OCI-LY1 (cell line): Measurements from ENCODE around the gene BBS9.
"Not testable (repeated sequence)": the region's sequence is repeated elsewhere in the genome, so short reads cannot be mapped to it uniquely, and the experiment has no call there.

Source experiments
- H2AFZ ChIP-seq: fragments of 200-600 bp; sonication (generic), shearing (Covaris generic); 2 replicates; pipeline ENCODE4 v1.6.0; 2014; ENCODE audit warnings: antibody characterized with exemption, mild to moderate bottlenecking, low read length
- H3F3A ChIP-seq: fragments of 200-600 bp; sonication (generic), shearing (Covaris generic); 2 replicates; pipeline ENCODE4 v1.6.0; 2014; ENCODE audit warnings: mild to moderate bottlenecking, antibody characterized with exemption, low read length, moderate library complexity; ENCODE audit not compliant: insufficient read depth
- H3K27ac ChIP-seq: fragments of 200-600 bp; sonication (generic); 2 replicates; pipeline ENCODE4 v1.5.1; 2014; ENCODE audit warnings: low read length, mixed run types, mild to moderate bottlenecking, low read depth; ENCODE audit not compliant: poor library complexity, severe bottlenecking
- H3K27me3 ChIP-seq: fragments of 200-600 bp; sonication (generic); 2 replicates; pipeline ENCODE4 v1.6.0; 2014; ENCODE audit warnings: antibody characterized with exemption, mild to moderate bottlenecking, low read length, moderate library complexity; ENCODE audit not compliant: insufficient read depth
- H3K36me3 ChIP-seq: fragments of 200-600 bp; sonication (generic); 2 replicates; pipeline ENCODE4 v1.6.1; 2014; ENCODE audit warnings: mild to moderate bottlenecking, antibody characterized with exemption, low read length, moderate library complexity, mixed read lengths; ENCODE audit not compliant: insufficient read depth
- H3K4me1 ChIP-seq: fragments of 200-600 bp; sonication (generic); 2 replicates; pipeline ENCODE4 v1.5.1; 2014; ENCODE audit warnings: mild to moderate bottlenecking, low read length, moderate library complexity; ENCODE audit not compliant: insufficient read depth, severe bottlenecking
- H3K4me2 ChIP-seq: fragments of 200-600 bp; sonication (generic), shearing (Covaris generic); 2 replicates; pipeline ENCODE4 v1.6.1; 2014; ENCODE audit warnings: low read length
- H3K4me3 ChIP-seq: fragments of 200-600 bp; sonication (generic); 2 replicates; pipeline ENCODE4 v1.5.1; 2014; ENCODE audit warnings: low read length, low read depth, mild to moderate bottlenecking, mixed read lengths; ENCODE audit not compliant: poor library complexity, severe bottlenecking
- H3K79me2 ChIP-seq: fragments of 200-600 bp; shearing (Covaris generic); 2 replicates; pipeline ENCODE4 v1.6.1; 2016; ENCODE audit warnings: mixed run types, low read length, mixed read lengths; ENCODE audit not compliant: insufficient read depth
- H3K9ac ChIP-seq: fragments of 200-600 bp; sonication (generic), shearing (Covaris generic); 2 replicates; pipeline ENCODE4 v1.6.1; 2014; ENCODE audit warnings: mild to moderate bottlenecking, low read length, mixed read lengths
- H3K9me2 ChIP-seq: fragments of 200-600 bp; sonication (generic), shearing (Covaris generic); 2 replicates; pipeline ENCODE4 v1.6.1; 2014; ENCODE audit warnings: low read depth, mild to moderate bottlenecking, low read length, mixed read lengths
- H3K9me3 ChIP-seq: fragments of 200-600 bp; shearing (Covaris generic); 2 replicates; pipeline ENCODE4 v1.6.1; 2014; ENCODE audit warnings: low read length, mixed read lengths
- H4K20me1 ChIP-seq: fragments of 200-600 bp; sonication (generic), shearing (Covaris generic); 2 replicates; pipeline ENCODE4 v1.6.0; 2016; ENCODE audit warnings: mild to moderate bottlenecking, low read length; ENCODE audit not compliant: insufficient read depth
- CTCF ChIP-seq: fragments of 200-600 bp; sonication (generic), shearing (Covaris generic); IDR thresholded peaks from 2 replicates; pipeline ENCODE4 v1.5.1; 2017; ENCODE audit warnings: mild to moderate bottlenecking, antibody characterized with exemption, low read length, moderate library complexity, mixed read lengths
- EZH2 ChIP-seq: fragments of 200-600 bp; sonication (generic), shearing (Covaris generic); IDR thresholded peaks from 2 replicates; pipeline ENCODE4 v1.8.0; 2017; ENCODE audit warnings: borderline replicate concordance, mixed run types, mild to moderate bottlenecking, antibody characterized with exemption, low read length, moderate library complexity, mixed read lengths

BBS9 gene

DNA sequence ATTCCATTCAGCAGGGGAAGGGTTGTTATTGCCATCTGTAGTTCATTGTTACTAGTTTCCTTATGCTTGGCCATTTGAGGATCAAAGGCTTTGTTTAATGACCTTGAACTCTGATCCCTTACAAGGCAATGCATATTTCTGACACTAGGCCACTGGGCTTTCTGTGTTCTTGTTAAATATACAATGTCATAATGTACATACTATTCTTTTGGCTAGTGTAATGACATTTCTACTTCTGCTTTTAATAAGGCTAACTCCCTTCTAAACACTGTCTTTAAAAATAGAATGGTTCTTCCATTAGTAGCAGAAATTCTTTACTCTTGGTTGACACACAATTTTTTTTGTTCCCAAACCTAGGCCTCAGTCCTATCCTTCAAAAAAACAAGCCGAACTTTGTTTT, 86.6 kb downstream of the BBS9 start:
- Histone ChIP-seq H3F3A (no peaks in the 10 kb centered on the region), H4K20me1 (no peaks in the 10 kb centered on the region), H3K4me2 (no peak overlapping the region), H3K4me3 (no peak overlapping the region), H3K9ac (no peak overlapping the region), H3K79me2 (no peaks in the 10 kb centered on the region), H3K9me2 (no peaks in the 10 kb centered on the region), H2AFZ (no peak overlapping the region), H3K36me3 (no peaks in the 10 kb centered on the region), H3K4me1 (no peaks in the 10 kb centered on the region), H3K27ac (no peak overlapping the region), H3K27me3 (no peaks in the 10 kb centered on the region), H3K9me3 (peaks cover 9% of the 10 kb centered on the region; the same call in 1 of the 2 replicates)
- TF ChIP-seq EZH2 = no peak
- no peak for TF ChIP-seq CTCF

GRCh38 chr7:33217595-33217994, 88.2 kb downstream of the BBS9 start:
- Histone ChIP-seq H3K9me2 (no peaks in the 10 kb centered on the region), H4K20me1 (no peaks in the 10 kb centered on the region), H3K9ac (no peak overlapping the region), H3K4me1 (no peaks in the 10 kb centered on the region), H3K79me2 (no peaks in the 10 kb centered on the region), H3K27me3 (no peaks in the 10 kb centered on the region), H3K4me3 (no peak overlapping the region), H3K9me3 (no peaks in the 10 kb centered on the region), H3K27ac (no peak overlapping the region), H3K36me3 (no peaks in the 10 kb centered on the region), H3F3A (no peaks in the 10 kb centered on the region), H2AFZ (no peak overlapping the region), H3K4me2 (no peak overlapping the region)
- no peak for TF ChIP-seq CTCF
- no peak for TF ChIP-seq EZH2

DNA sequence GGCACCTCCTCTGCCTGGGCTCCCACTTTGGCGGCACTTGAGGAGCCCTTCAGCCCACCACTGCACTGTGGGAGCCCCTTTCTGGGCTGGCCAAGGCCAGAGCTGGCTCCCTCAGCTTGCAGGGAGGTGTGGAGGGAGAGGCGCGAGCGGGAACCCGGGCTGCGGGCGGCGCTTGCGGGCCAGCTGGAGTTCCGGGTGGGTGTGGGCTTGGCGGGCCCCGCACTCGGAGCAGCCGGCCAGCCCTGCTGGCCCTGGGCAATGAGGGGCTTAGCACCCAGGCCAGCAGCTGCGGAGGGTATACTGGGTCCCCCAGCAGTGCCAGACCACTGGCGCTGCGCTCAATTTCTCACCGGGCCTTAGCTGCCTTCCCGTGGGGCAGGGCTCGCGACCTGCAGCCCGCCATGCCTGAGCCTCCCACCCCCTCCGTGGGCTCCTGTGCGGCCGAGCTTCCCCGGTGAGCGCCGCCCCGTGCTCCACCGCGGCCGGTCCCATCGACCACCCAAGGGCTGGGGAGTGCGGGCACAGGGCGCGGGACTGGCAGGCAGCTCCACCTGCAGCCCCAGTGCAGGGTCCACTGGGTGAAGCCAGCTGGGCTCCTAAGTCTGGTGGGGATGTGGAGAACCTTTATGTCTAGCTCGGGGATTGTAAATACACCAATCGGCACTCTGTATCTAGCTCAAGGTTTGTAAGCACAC, 89.6 kb downstream of the BBS9 start:
- not testable (repeated sequence) for H2AFZ ChIP-seq, H3K79me2 ChIP-seq, H3K4me1 ChIP-seq, H3K27ac ChIP-seq, H3K9me2 ChIP-seq, H3K4me2 ChIP-seq, H3K36me3 ChIP-seq, H3F3A ChIP-seq, H4K20me1 ChIP-seq, H3K9ac ChIP-seq, H3K9me3 ChIP-seq, H3K27me3 ChIP-seq, H3K4me3 ChIP-seq

- TF ChIP-seq EZH2 (no peak), CTCF (no peak)
- Histone ChIP-seq H3K27me3 (no peaks in the 10 kb centered on the region), H3K4me1 (no peaks in the 10 kb centered on the region), H3K27ac (no peak overlapping the region), H3K36me3 (no peaks in the 10 kb centered on the region), H2AFZ (no peak overlapping the region), H4K20me1 (no peaks in the 10 kb centered on the region), H3K9ac (no peak overlapping the region), H3K4me2 (no peak overlapping the region), H3K9me2 (no peaks in the 10 kb centered on the region), H3K79me2 (no peaks in the 10 kb centered on the region), H3K9me3 (no peaks in the 10 kb centered on the region), H3F3A (no peaks in the 10 kb centered on the region), H3K4me3 (no peak overlapping the region)
These were observed 90.9 kb downstream of the BBS9 start for GRCh38 chr7:33220231-33220630.
